ENCODE data around the gene FOXP2. TPM values are rescaled to one million over a fixed set of nuclear protein-coding genes. Genes with fewer than 3 reads are reported as not detected.

The FOXP2 gene
- total RNA-seq, 1 donor from 2014 or later = 25.7 TPM

- Mint-ChIP-seq H3K9me3 (ENCODE audit: unreplicated experiment) (no peaks in the 10 kb centered on the region), H3K36me3 (ENCODE audit: unreplicated experiment) (peaks cover 8% of the 10 kb centered on the region)
Observed at GRCh38 chr7:114649689-114650088, 235.1 kb downstream of the FOXP2 start.

DNA sequence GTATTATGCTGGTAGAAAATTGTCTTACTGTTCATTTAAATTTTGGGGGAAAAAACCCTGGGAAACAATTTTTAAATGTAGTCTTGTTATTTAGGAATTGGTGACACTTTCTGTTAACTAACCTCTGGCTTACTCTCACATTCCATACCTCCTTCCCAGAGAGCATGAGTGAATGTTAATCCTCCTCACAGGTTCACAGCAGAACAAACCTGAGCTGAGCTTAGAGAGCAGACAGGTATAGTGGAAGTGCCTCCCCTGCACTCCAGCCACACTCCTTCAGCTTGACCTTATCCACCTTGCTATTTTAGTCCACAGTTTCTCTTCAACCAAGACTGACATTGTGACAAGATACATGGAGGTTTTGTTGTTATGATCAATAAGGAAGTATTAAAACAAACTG lies 235.9 kb downstream of the FOXP2 start:
- Mint-ChIP-seq H3K36me3 (ENCODE audit: unreplicated experiment) (peaks cover 12% of the 10 kb centered on the region), H3K27ac (ENCODE audit: unreplicated experiment) (no peak overlapping the region), H3K9me3 (ENCODE audit: unreplicated experiment) (no peaks in the 10 kb centered on the region), H3K27me3 (ENCODE audit: unreplicated experiment) (no peaks in the 10 kb centered on the region), H3K4me3 (ENCODE audit: unreplicated experiment) (no peak overlapping the region), H3K4me1 (ENCODE audit: unreplicated experiment) (peaks cover 23% of the 10 kb centered on the region)
- TF ChIP-seq CTCF (IDR thresholded peaks at IDR 0.05) = no peak
- DNase-seq (ENCODE audit: extremely low spot score, unreplicated experiment) = no peak

More at GRCh38 chr7:114649689-114650088, 235.1 kb downstream of the FOXP2 start:
- Mint-ChIP-seq H3K4me3 (ENCODE audit: unreplicated experiment) (no peak overlapping the region), H3K4me1 (ENCODE audit: unreplicated experiment) (peaks cover 23% of the 10 kb centered on the region), H3K27me3 (ENCODE audit: unreplicated experiment) (no peaks in the 10 kb centered on the region), H3K27ac (ENCODE audit: unreplicated experiment) (no peak overlapping the region)
- no peak for DNase-seq (ENCODE audit: extremely low spot score, unreplicated experiment)
- no peak for TF ChIP-seq CTCF (IDR thresholded peaks at IDR 0.05)

DNA sequence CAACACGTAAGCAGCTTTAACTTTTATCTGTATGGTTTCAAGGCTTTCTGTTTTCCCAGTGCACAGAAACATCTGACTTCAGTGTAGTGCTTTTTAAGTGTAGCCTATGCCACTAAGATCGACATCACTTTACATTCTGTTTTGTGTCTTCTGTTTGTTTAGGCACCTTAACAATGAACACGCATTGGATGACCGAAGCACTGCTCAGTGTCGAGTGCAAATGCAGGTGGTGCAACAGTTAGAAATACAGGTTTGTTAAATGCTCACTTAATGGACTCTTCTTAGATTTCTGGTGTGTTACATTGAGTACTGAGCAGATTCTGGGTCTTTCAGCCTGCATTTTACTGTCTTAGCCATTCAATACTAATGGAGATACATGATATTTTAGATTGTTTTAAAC lies 237.4 kb downstream of the FOXP2 start:
- no peak overlapping the region for H3K27ac Mint-ChIP-seq (ENCODE audit: unreplicated experiment)
- H3K4me3 Mint-ChIP-seq (ENCODE audit: unreplicated experiment) = no peak overlapping the region
- no peak for TF ChIP-seq CTCF (IDR thresholded peaks at IDR 0.05)
- no peaks in the 10 kb centered on the region for H3K27me3 Mint-ChIP-seq (ENCODE audit: unreplicated experiment)
- DNase-seq (ENCODE audit: extremely low spot score, unreplicated experiment) = no peak
- no peaks in the 10 kb centered on the region for H3K9me3 Mint-ChIP-seq (ENCODE audit: unreplicated experiment)
- H3K4me1 Mint-ChIP-seq (ENCODE audit: unreplicated experiment) = peaks cover 28% of the 10 kb centered on the region
- peaks cover 14% of the 10 kb centered on the region for H3K36me3 Mint-ChIP-seq (ENCODE audit: unreplicated experiment)

- Mint-ChIP-seq H3K36me3 (ENCODE audit: unreplicated experiment) (peaks cover 19% of the 10 kb centered on the region), H3K27ac (ENCODE audit: unreplicated experiment) (no peak overlapping the region), H3K9me3 (ENCODE audit: unreplicated experiment) (no peaks in the 10 kb centered on the region), H3K4me1 (ENCODE audit: unreplicated experiment) (peaks cover 22% of the 10 kb centered on the region), H3K27me3 (ENCODE audit: unreplicated experiment) (no peaks in the 10 kb centered on the region), H3K4me3 (ENCODE audit: unreplicated experiment) (no peak overlapping the region)
- TF ChIP-seq CTCF (IDR thresholded peaks at IDR 0.05) = no peak
- no peak for DNase-seq (ENCODE audit: extremely low spot score, unreplicated experiment)
Observed at GRCh38 chr7:114653364-114654088, 238.9 kb downstream of the FOXP2 start.

- no peaks in the 10 kb centered on the region for H3K9me3 Mint-ChIP-seq (ENCODE audit: unreplicated experiment)
- no peaks in the 10 kb centered on the region for H3K27me3 Mint-ChIP-seq (ENCODE audit: unreplicated experiment)
- H3K4me3 Mint-ChIP-seq (ENCODE audit: unreplicated experiment) = no peak overlapping the region
- H3K27ac Mint-ChIP-seq (ENCODE audit: unreplicated experiment) = no peak overlapping the region
- peaks cover 21% of the 10 kb centered on the region for H3K4me1 Mint-ChIP-seq (ENCODE audit: unreplicated experiment)
- TF ChIP-seq CTCF (IDR thresholded peaks at IDR 0.05) = no peak
- DNase-seq (ENCODE audit: extremely low spot score, unreplicated experiment) = no peak
- H3K36me3 Mint-ChIP-seq (ENCODE audit: unreplicated experiment) = peaks cover 22% of the 10 kb centered on the region
Observed at GRCh38 chr7:114656466-114656865, 241.9 kb downstream of the FOXP2 start.
